CD4-positive, alpha-beta memory T cell (primary cell): Measurements from ENCODE around the gene MGAT4A. TPM values are rescaled to one million over a fixed set of nuclear protein-coding genes. Genes with fewer than 3 reads are reported as not detected.

Experiments used
- CTCF ChIA-PET: fragments of 350-600 bp; sonication (Branson Sonifier 250); formaldehyde crosslinking; loops from one replicate; lab custom pipeline; 2021; ENCODE audit warnings: inconsistent platforms; ENCODE audit not compliant: partially characterized antibody; lab: Charles Lee
- POLR2A ChIA-PET: fragments of 350-600 bp; sonication (Branson Sonifier 250); formaldehyde crosslinking; loops from one replicate; lab custom pipeline; 2021; ENCODE audit not compliant: partially characterized antibody; lab: Charles Lee
- DNase-seq, 5 donors: peaks; one replicate each; pipeline versions ENCODE4 v3.0.0 to v3.0.0-alpha.2; 2020 to 2022; ENCODE audit warnings: mixed read lengths in 1 of 5
- H3K27ac ChIP-seq: one replicate; pipeline ENCODE4 v1.7.0; 2013; ENCODE audit warnings: low read depth, low read length
- H3K27me3 ChIP-seq: 2 replicates; pipeline ENCODE4 v1.7.0; 2013; ENCODE audit warnings: mild to moderate bottlenecking, low read length, moderate library complexity; ENCODE audit not compliant: insufficient read depth
- H3K36me3 ChIP-seq: 2 replicates; pipeline ENCODE4 v1.7.0; 2013; ENCODE audit warnings: mild to moderate bottlenecking, low read length, moderate library complexity; ENCODE audit not compliant: insufficient read depth
- H3K4me1 ChIP-seq: 2 replicates; pipeline ENCODE4 v1.7.0; 2013; ENCODE audit warnings: mild to moderate bottlenecking, low read length, moderate library complexity; ENCODE audit not compliant: insufficient read depth
- H3K4me3 ChIP-seq, 2 donors: one replicate each; pipeline ENCODE4 v1.7.0; 2013; ENCODE audit warnings: low read length in 2 of 2, mild to moderate bottlenecking in 1 of 2
- H3K9me3 ChIP-seq, 2 donors: one replicate each; pipeline ENCODE4 v1.7.0; 2013; ENCODE audit warnings: low read length in 2 of 2, control low read depth in 1 of 2; ENCODE audit not compliant: control insufficient read depth in 1 of 2
- H3K27ac Mint-ChIP-seq, 7 donors: one replicate each; pipeline ENCODE4 v1.8.0; 2020 to 2021; ENCODE audit warnings: mixed read lengths in 7 of 7, mild to moderate bottlenecking in 6 of 7, inconsistent platforms in 3 of 7, moderate library complexity in 3 of 7
- H3K27me3 Mint-ChIP-seq, 2 donors: one replicate each; pipeline ENCODE4 v1.8.0; 2020 to 2021; ENCODE audit warnings: mixed read lengths in 2 of 2
- H3K36me3 Mint-ChIP-seq, 2 donors: one replicate each; pipeline ENCODE4 v1.8.0; 2020 to 2021; ENCODE audit warnings: mixed read lengths in 2 of 2, inconsistent platforms in 1 of 2, mild to moderate bottlenecking in 1 of 2
- H3K4me1 Mint-ChIP-seq, 4 donors: one replicate each; pipeline ENCODE4 v1.8.0; 2020 to 2021; ENCODE audit warnings: mixed read lengths in 4 of 4, mild to moderate bottlenecking in 1 of 4
- H3K4me3 Mint-ChIP-seq, 8 donors: one replicate each; pipeline ENCODE4 v1.8.0; 2020 to 2021; ENCODE audit warnings: mixed read lengths in 8 of 8, mild to moderate bottlenecking in 7 of 8, moderate library complexity in 6 of 8, inconsistent platforms in 3 of 8
- H3K9me3 Mint-ChIP-seq, 8 donors: one replicate each; pipeline ENCODE4 v1.8.0; 2020 to 2021; ENCODE audit warnings: mixed read lengths in 8 of 8, mild to moderate bottlenecking in 5 of 8, inconsistent platforms in 3 of 8, moderate library complexity in 1 of 8
- intact Hi-C: fragments of 100-400 bp; cut with micrococcal nuclease; formaldehyde crosslinking; loops from one replicate; pipeline ENCODE4 v1.15.1; 2023
- polyA plus RNA-seq, 2 donors: library from polyadenylated mRNA; unstranded; fragments of 300-500 nt; fragmentation: Illumina TruSeq; gene quantifications; one replicate each; pipeline ENCODE4 v1.2.3, GENCODE V29; 2021
- total RNA-seq, 2 experiments: library from RNA; stranded (reverse); gene quantifications; one replicate each; pipeline ENCODE4 v1.2.3, GENCODE V29; 2021

MGAT4A gene
- total and polyA plus RNA-seq, 4 experiments from 2014 or later, result 223 to 336 (median 263) TPM

- Histone ChIP-seq H3K4me1 (peaks cover 92% of the 10 kb centered on the region), H3K4me3 (no peak overlapping the region), H3K27me3 (no peaks in the 10 kb centered on the region), H3K9me3 (no peaks in the 10 kb centered on the region), H3K27ac (no peak overlapping the region), H3K36me3 (peaks cover 12% of the 10 kb centered on the region)
- Mint-ChIP-seq H3K9me3 (peaks cover 0 to 17% (median 10%) of the 10 kb centered on the region in 8 donors), H3K27ac (peak overlapping the region; percentile 63 to 90 (median 84)), H3K4me1 (peaks cover 63 to 89% (median 75%) of the 10 kb centered on the region in 4 donors), H3K27me3 (no peaks in the 10 kb centered on the region), H3K36me3 (peaks cover 43 to 67% of the 10 kb centered on the region in 2 donors), H3K4me3 (peak overlapping the region in 4 of 8 donors; percentile 9 to 61 (median 34))
- no peak for DNase-seq
- CTCF ChIA-PET, result interaction anchor here (0.9 to 3.4 kb wide), 5 partner anchors 10 to 54 kb away, joined by 3 to 14 read pairs (median 3); no protein-coding TSS in a partner anchor
- POLR2A ChIA-PET, result interaction anchor here (0.8 to 5.5 kb wide), 7 partner anchors 10 to 54 kb away, joined by 3 to 26 read pairs (median 9); partner anchors contain the start of gene MGAT4A
- intact Hi-C loops, result loop anchor here (1.0 to 2.0 kb wide), 2 partner anchors 10 to 15 kb away; no protein-coding TSS in a partner anchor
Observed at GRCh38 chr2:98717621-98718020, 13.3 kb downstream of the MGAT4A start.

- peaks cover 0 to 17% (median 9%) of the 10 kb centered on the region in 8 donors for H3K9me3 Mint-ChIP-seq
- H3K27me3 Mint-ChIP-seq, result no peaks in the 10 kb centered on the region
- H3K4me3 ChIP-seq, result no peak overlapping the region
- POLR2A ChIA-PET, result interaction anchor here (0.8 to 5.5 kb wide), 10 partner anchors 10 to 108 kb away, joined by 3 to 26 read pairs (median 4); partner anchors contain the start of gene MGAT4A
- CTCF ChIA-PET, result interaction anchor here (0.7 to 1.3 kb wide), 2 partner anchors 9 to 121 kb away, joined by 3 read pairs; no protein-coding TSS in a partner anchor
- intact Hi-C loops, result loop anchor here (2.0 kb wide), 1 partner anchor 14 kb away; no protein-coding TSS in a partner anchor
- H3K4me1 Mint-ChIP-seq, result peaks cover 64 to 89% (median 76%) of the 10 kb centered on the region in 4 donors
- H3K27me3 ChIP-seq, result no peaks in the 10 kb centered on the region
- peaks cover 92% of the 10 kb centered on the region for H3K4me1 ChIP-seq
- no peaks in the 10 kb centered on the region for H3K9me3 ChIP-seq
- peak in 1 of 5 donors; percentile 60 for DNase-seq
- peak overlapping the region in 5 of 8 donors; percentile 13 to 87 (median 57) for H3K4me3 Mint-ChIP-seq
- H3K36me3 ChIP-seq, result peaks cover 12% of the 10 kb centered on the region
- H3K27ac ChIP-seq, result peak overlapping the region; percentile 28
- peaks cover 34 to 66% of the 10 kb centered on the region in 2 donors for H3K36me3 Mint-ChIP-seq
- H3K27ac Mint-ChIP-seq, result peak overlapping the region; percentile 69 to 90 (median 89)
Observed at GRCh38 chr2:98716786-98717185, 14.1 kb downstream of the MGAT4A start.

- ChIA-PET CTCF (interaction anchor here (0.7 to 1.6 kb wide), 3 partner anchors 10 to 121 kb away, joined by 3 to 6 read pairs (median 3); no protein-coding TSS in a partner anchor), POLR2A (interaction anchor here (0.7 to 5.5 kb wide), 9 partner anchors 11 to 107 kb away, joined by 3 to 26 read pairs (median 4); no protein-coding TSS in a partner anchor)
- DNase-seq, result peak in 1 of 5 donors; percentile 38
- Histone ChIP-seq H3K27ac (peak overlapping the region; percentile 28), H3K9me3 (no peaks in the 10 kb centered on the region), H3K36me3 (peaks cover 10% of the 10 kb centered on the region), H3K27me3 (no peaks in the 10 kb centered on the region), H3K4me1 (peaks cover 99% of the 10 kb centered on the region), H3K4me3 (no peak overlapping the region)
- intact Hi-C loops, result loop anchor here (2.0 kb wide), 1 partner anchor 13 kb away; no protein-coding TSS in a partner anchor
- peak overlapping the region; percentile 69 to 90 (median 89) for H3K27ac Mint-ChIP-seq
- no peaks in the 10 kb centered on the region for H3K27me3 Mint-ChIP-seq
- peaks cover 27 to 63% of the 10 kb centered on the region in 2 donors for H3K36me3 Mint-ChIP-seq
- H3K9me3 Mint-ChIP-seq, result peaks cover 0 to 16% (median 8%) of the 10 kb centered on the region in 8 donors
- peak overlapping the region; percentile 3 to 87 (median 73) for H3K4me3 Mint-ChIP-seq
- peaks cover 64 to 93% (median 83%) of the 10 kb centered on the region in 4 donors for H3K4me1 Mint-ChIP-seq
Observed at GRCh38 chr2:98715812-98716451, 15.0 kb downstream of the MGAT4A start.

DNA sequence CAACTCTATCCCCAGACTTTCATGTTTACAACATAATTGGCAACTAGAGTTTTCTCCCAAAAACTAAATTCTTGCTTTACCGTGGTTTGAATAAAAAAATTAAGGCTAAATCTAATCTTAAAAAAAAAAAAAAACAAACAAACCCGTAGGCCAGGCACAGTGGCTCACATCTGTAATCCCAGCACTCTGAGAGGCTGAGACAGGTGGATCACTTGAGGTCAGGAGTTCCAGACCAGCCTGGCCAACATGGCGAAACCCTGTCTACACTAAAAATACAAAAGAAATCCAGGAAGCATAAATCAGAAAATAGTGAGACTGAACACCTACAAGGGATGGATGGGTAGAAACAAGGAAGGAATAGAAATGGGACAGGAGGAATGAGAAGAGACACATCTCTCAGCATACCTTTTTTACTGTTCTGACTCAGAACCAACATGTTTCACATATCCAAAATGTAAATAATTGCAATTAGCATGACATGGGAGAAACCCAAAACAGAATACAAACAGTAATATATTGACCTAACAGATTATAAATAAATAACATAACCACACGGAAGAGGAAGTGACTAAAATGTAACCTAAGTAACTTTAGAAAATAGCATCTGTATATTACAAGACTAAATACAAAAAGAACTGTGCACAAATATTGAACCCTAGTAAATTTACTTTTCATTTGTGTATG is 17.5 kb downstream of the MGAT4A start:
- no peaks in the 10 kb centered on the region for H3K9me3 Mint-ChIP-seq
- H3K27me3 Mint-ChIP-seq, result no peaks in the 10 kb centered on the region
- peaks cover 72 to 98% (median 87%) of the 10 kb centered on the region in 4 donors for H3K4me1 Mint-ChIP-seq
- Histone ChIP-seq H3K27me3 (no peaks in the 10 kb centered on the region), H3K4me1 (peaks cover 99% of the 10 kb centered on the region), H3K36me3 (no peaks in the 10 kb centered on the region), H3K4me3 (no peak overlapping the region), H3K9me3 (no peaks in the 10 kb centered on the region), H3K27ac (no peak overlapping the region)
- intact Hi-C loops, result no loop called here
- H3K27ac Mint-ChIP-seq, result peak overlapping the region; percentile 42 to 89 (median 81)
- no peak for DNase-seq
- H3K36me3 Mint-ChIP-seq, result peaks cover 16 to 62% of the 10 kb centered on the region in 2 donors
- H3K4me3 Mint-ChIP-seq, result peak overlapping the region in 7 of 8 donors; percentile 25 to 76 (median 65)
- ChIA-PET CTCF (interaction anchor here (0.8 to 0.9 kb wide), 2 partner anchors 16 to 127 kb away, joined by 3 to 4 read pairs; no protein-coding TSS in a partner anchor), POLR2A (interaction anchor here (7.3 kb wide), 1 partner anchor 14 kb away, joined by 84 read pairs; the partner anchor contains the start of gene MGAT4A)

- POLR2A ChIA-PET, result interaction anchor here (0.6 to 7.3 kb wide), 4 partner anchors 10 to 59 kb away, joined by 3 to 84 read pairs (median 4); partner anchors contain the start of gene MGAT4A
- H3K9me3 Mint-ChIP-seq, result no peaks in the 10 kb centered on the region
Observed at GRCh38 chr2:98712145-98712544, 18.8 kb downstream of the MGAT4A start.

DNA sequence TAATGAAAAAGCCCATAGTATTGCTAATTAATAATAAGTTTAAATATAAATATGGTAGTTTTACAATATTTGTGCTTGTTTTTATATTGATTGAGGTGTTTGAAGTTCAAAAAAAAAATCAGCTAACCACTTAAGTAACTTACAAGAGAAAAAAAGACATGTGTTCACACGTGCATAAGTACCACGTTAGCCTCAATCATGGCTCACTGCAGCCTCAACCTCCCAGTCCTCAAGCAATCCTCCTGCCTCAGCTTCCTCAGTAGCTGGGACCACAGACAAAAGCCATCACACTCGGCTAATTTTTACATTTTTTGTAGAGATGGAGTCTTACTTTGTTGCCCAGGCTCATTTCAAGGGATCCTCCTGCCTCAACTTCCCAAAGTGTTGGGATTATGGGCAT is 19.4 kb downstream of the MGAT4A start:
- no peak for DNase-seq
- Histone ChIP-seq H3K36me3 (no peaks in the 10 kb centered on the region), H3K4me1 (peaks cover 93% of the 10 kb centered on the region), H3K4me3 (no peak overlapping the region), H3K9me3 (no peaks in the 10 kb centered on the region), H3K27me3 (no peaks in the 10 kb centered on the region), H3K27ac (no peak overlapping the region)
- intact Hi-C loops, result loop anchor here (1.0 kb wide), 1 partner anchor 9 kb away; no protein-coding TSS in a partner anchor
- H3K36me3 Mint-ChIP-seq, result peaks cover 21 to 56% of the 10 kb centered on the region in 2 donors
- H3K9me3 Mint-ChIP-seq, result no peaks in the 10 kb centered on the region
- CTCF ChIA-PET, result no interaction called here
- POLR2A ChIA-PET, result interaction anchor here (0.9 to 7.3 kb wide), 4 partner anchors 10 to 59 kb away, joined by 3 to 84 read pairs (median 4); partner anchors contain the start of gene MGAT4A
- no peaks in the 10 kb centered on the region for H3K27me3 Mint-ChIP-seq
- peak overlapping the region; percentile 38 to 87 (median 62) for H3K27ac Mint-ChIP-seq
- H3K4me1 Mint-ChIP-seq, result peaks cover 71 to 94% (median 81%) of the 10 kb centered on the region in 4 donors
- H3K4me3 Mint-ChIP-seq, result peak overlapping the region in 7 of 8 donors; percentile 6 to 86 (median 73)

More at GRCh38 chr2:98712145-98712544, 18.8 kb downstream of the MGAT4A start:
- Mint-ChIP-seq H3K27ac (peak overlapping the region; percentile 54 to 93 (median 87)), H3K4me3 (peak overlapping the region in 7 of 8 donors; percentile 6 to 86 (median 68)), H3K4me1 (peaks cover 74 to 96% (median 86%) of the 10 kb centered on the region in 4 donors), H3K27me3 (no peaks in the 10 kb centered on the region), H3K36me3 (peaks cover 21 to 61% of the 10 kb centered on the region in 2 donors)
- CTCF ChIA-PET, result interaction anchor here (0.8 kb wide), 2 partner anchors 15 to 63 kb away, joined by 3 to 6 read pairs; no protein-coding TSS in a partner anchor
- no peak for DNase-seq
- Histone ChIP-seq H3K36me3 (no peaks in the 10 kb centered on the region), H3K27me3 (no peaks in the 10 kb centered on the region), H3K27ac (no peak overlapping the region), H3K9me3 (no peaks in the 10 kb centered on the region), H3K4me3 (no peak overlapping the region), H3K4me1 (peaks cover 99% of the 10 kb centered on the region)
- intact Hi-C loops, result no loop called here
